PC-3 (cell line): ENCODE data around the gene TXLNG. TPM values are rescaled to one million over a fixed set of nuclear protein-coding genes. Genes with fewer than 3 reads are reported as not detected.

Source experiments
- ATAC-seq: fragments of 200-7000 bp; cut with Tn5 transposase; 2 replicates; pipeline ENCODE4 v1.9.1; 2020; ENCODE audit warnings: mild to moderate bottlenecking, moderate library complexity
- BruUV-seq: library from RNA; stranded (reverse); fragments of 400-500 nt; replicated peaks from 2 replicates; lab custom pipeline; 2021; lab: Mats Ljungman, UMichigan
- CTCF ChIA-PET: fragments of 300-600 bp; sonication (Branson Sonifier 250); formaldehyde crosslinking; loops from one replicate; lab custom pipeline; 2022; ENCODE audit warnings: antibody characterized with exemption; lab: Charles Lee
- POLR2A ChIA-PET: fragments of 300-600 bp; sonication (Branson Sonifier 250); formaldehyde crosslinking; loops from one replicate; lab custom pipeline; 2022; ENCODE audit warnings: antibody characterized with exemption; ENCODE audit not compliant: unreplicated experiment; lab: Charles Lee
- DNase-seq: peaks from one replicate; pipeline ENCODE4 v3.0.0-alpha.2; 2015
- H2AFZ ChIP-seq: fragments of 300-600 bp; sonication (generic); 2 replicates; pipeline ENCODE4 v1.6.0; 2016; ENCODE audit warnings: antibody characterized with exemption, low read length
- H3F3A ChIP-seq: fragments of 300-600 bp; sonication (generic); one replicate; pipeline ENCODE4 v1.6.0; 2017; ENCODE audit warnings: antibody characterized with exemption, low read length, control low read depth, mild to moderate bottlenecking; ENCODE audit not compliant: unreplicated experiment
- H3K27ac ChIP-seq: fragments of 300-600 bp; sonication (generic); 2 replicates; pipeline ENCODE4 v1.5.1; 2016; ENCODE audit warnings: mild to moderate bottlenecking, low read length
- H3K27me3 ChIP-seq: fragments of 300-600 bp; sonication (generic); 2 replicates; pipeline ENCODE4 v1.6.1; 2016; ENCODE audit warnings: low read length, mixed read lengths
- H3K36me3 ChIP-seq: fragments of 300-600 bp; sonication (generic); 2 replicates; pipeline ENCODE4 v1.6.1; 2016; ENCODE audit warnings: low read depth, mixed run types, low read length, mixed read lengths
- H3K4me1 ChIP-seq: fragments of 300-600 bp; sonication (generic); 2 replicates; pipeline ENCODE4 v1.5.1; 2016; ENCODE audit warnings: low read length; ENCODE audit not compliant: insufficient read depth
- H3K4me2 ChIP-seq: fragments of 300-600 bp; sonication (generic); 2 replicates; pipeline ENCODE4 v1.6.0; 2016; ENCODE audit warnings: low read length
- H3K4me3 ChIP-seq: fragments of 300-600 bp; sonication (generic); 2 replicates; pipeline ENCODE4 v1.5.1; 2016; ENCODE audit warnings: mild to moderate bottlenecking, low read length, mixed read lengths
- H3K79me2 ChIP-seq: fragments of 300-600 bp; sonication (generic); 2 replicates; pipeline ENCODE4 v1.6.1; 2017; ENCODE audit warnings: low read length, mixed read lengths
- H3K9ac ChIP-seq: fragments of 300-600 bp; sonication (generic); 2 replicates; pipeline ENCODE4 v1.6.0; 2016; ENCODE audit warnings: mild to moderate bottlenecking, low read length
- H3K9me2 ChIP-seq: fragments of 300-600 bp; sonication (generic); replicated peaks from 2 replicates; pipeline ENCODE4 v1.6.1; 2016; ENCODE audit warnings: mixed run types, low read length, mixed read lengths
- H3K9me3 ChIP-seq: fragments of 300-600 bp; sonication (generic); 2 replicates; pipeline ENCODE4 v1.6.1; 2016; ENCODE audit warnings: low read length, mixed read lengths
- H4K20me1 ChIP-seq: fragments of 300-600 bp; sonication (generic); 2 replicates; pipeline ENCODE4 v1.6.1; 2016; ENCODE audit warnings: low read length, mixed read lengths
- CTCF ChIP-seq: fragments of 300-600 bp; sonication (generic); conservative IDR thresholded peaks from 2 replicates; pipeline ENCODE4 v1.5.1; 2017; ENCODE audit warnings: antibody characterized with exemption, low read depth, mild to moderate bottlenecking, low read length
- EZH2 ChIP-seq: fragments of 300-600 bp; sonication (generic); IDR thresholded peaks from one replicate; pipeline ENCODE4 v1.6.1; 2017; ENCODE audit warnings: antibody characterized with exemption, mild to moderate bottlenecking, low read length; ENCODE audit not compliant: unreplicated experiment
- EZH2phosphoT487 ChIP-seq: fragments of 300-600 bp; sonication (generic); IDR thresholded peaks from 2 replicates; pipeline ENCODE4 v1.6.1; 2018; ENCODE audit warnings: mild to moderate bottlenecking, antibody characterized with exemption, low read length, borderline replicate concordance
- intact Hi-C: fragments of 100-400 bp; cut with micrococcal nuclease; formaldehyde crosslinking; loops from 2 replicates; pipeline ENCODE4 v1.9.0; 2023
- total RNA-seq: library from RNA; depleted of rRNA; stranded (reverse); fragments of >200 nt; gene quantifications from 2 replicates; pipeline ENCODE4 v1.2.3, GENCODE V29; 2014

TXLNG gene
- total RNA-seq, 1 experiment from 2014 or later, result 17.1 TPM

- Histone ChIP-seq H3K4me3 (no peak overlapping the region), H3K9me3 (no peaks in the 10 kb centered on the region), H4K20me1 (no peaks in the 10 kb centered on the region), H3K4me2 (no peak overlapping the region), H3K27me3 (no peaks in the 10 kb centered on the region), H2AFZ (no peak overlapping the region), H3K36me3 (peaks cover 25% of the 10 kb centered on the region; the same call in 1 of the 2 replicates), H3K27ac (peak overlapping the region; percentile 77), H3K9me2 (no peaks in the 10 kb centered on the region), H3F3A (no peaks in the 10 kb centered on the region), H3K79me2 (peaks cover 9% of the 10 kb centered on the region; the same call in 1 of the 2 replicates), H3K9ac (peak overlapping the region; percentile 34; the same call in 1 of the 2 replicates), H3K4me1 (peaks cover 40% of the 10 kb centered on the region)
- DNase-seq (peak; percentile 54), ATAC-seq (peak; percentile 20; the same call in 1 of the 2 replicates)
- no TSS peak for BruUV-seq
- TF ChIP-seq EZH2 (no peak), EZH2phosphoT487 (no peak), CTCF (peak; percentile 70)
- CTCF ChIA-PET, result interaction anchor here (1.0 kb wide), 1 partner anchor 57 kb away, joined by 5 read pairs; no protein-coding TSS in a partner anchor
- POLR2A ChIA-PET, result no interaction called here
- intact Hi-C loops, result loop anchor here (1.0 to 2.0 kb wide), 3 partner anchors 57 to 221 kb away; no protein-coding TSS in a partner anchor
These were observed 39.9 kb downstream of the TXLNG start for GRCh38 chrX:16826207-16826606.

- POLR2A ChIA-PET, result no interaction called here
- no peak for TF ChIP-seq EZH2phosphoT487
- no peak for TF ChIP-seq EZH2
- no peak for TF ChIP-seq CTCF
These were observed 41.0 kb downstream of the TXLNG start for GRCh38 chrX:16827225-16827624.

More at GRCh38 chrX:16827225-16827624, 41.0 kb downstream of the TXLNG start:
- Histone ChIP-seq H3K79me2 (peaks cover 9% of the 10 kb centered on the region; the same call in 1 of the 2 replicates), H3F3A (no peaks in the 10 kb centered on the region), H3K27ac (0 out of 2 replicates have a peak overlapping the region, but pooled peaks have one; percentile 21), H3K36me3 (peaks cover 33% of the 10 kb centered on the region; the same call in 1 of the 2 replicates), H3K4me3 (no peak overlapping the region), H4K20me1 (no peaks in the 10 kb centered on the region), H2AFZ (no peak overlapping the region), H3K27me3 (no peaks in the 10 kb centered on the region), H3K9me3 (no peaks in the 10 kb centered on the region), H3K9ac (no peak overlapping the region), H3K4me2 (no peak overlapping the region), H3K9me2 (no peaks in the 10 kb centered on the region), H3K4me1 (peaks cover 37% of the 10 kb centered on the region)
- no TSS peak for BruUV-seq
- intact Hi-C loops, result loop anchor here (2.0 kb wide), 2 partner anchors 56 to 220 kb away; no protein-coding TSS in a partner anchor
- CTCF ChIA-PET, result interaction anchor here (0.6 kb wide), 1 partner anchor 116 kb away, joined by 4 read pairs; no protein-coding TSS in a partner anchor
- no peak for ATAC-seq
- no peak for DNase-seq
